ENCODE results near the gene PEMT. TPM values are rescaled to one million over a fixed set of nuclear protein-coding genes. Genes with fewer than 3 reads are reported as not detected.

Gene PEMT
- total and polyA plus RNA-seq, 2 of the 8 experiments (the other 6 are each of a cell fraction or from before 2014, with no cell fraction given): 42.0 to 118 TPM

DNA sequence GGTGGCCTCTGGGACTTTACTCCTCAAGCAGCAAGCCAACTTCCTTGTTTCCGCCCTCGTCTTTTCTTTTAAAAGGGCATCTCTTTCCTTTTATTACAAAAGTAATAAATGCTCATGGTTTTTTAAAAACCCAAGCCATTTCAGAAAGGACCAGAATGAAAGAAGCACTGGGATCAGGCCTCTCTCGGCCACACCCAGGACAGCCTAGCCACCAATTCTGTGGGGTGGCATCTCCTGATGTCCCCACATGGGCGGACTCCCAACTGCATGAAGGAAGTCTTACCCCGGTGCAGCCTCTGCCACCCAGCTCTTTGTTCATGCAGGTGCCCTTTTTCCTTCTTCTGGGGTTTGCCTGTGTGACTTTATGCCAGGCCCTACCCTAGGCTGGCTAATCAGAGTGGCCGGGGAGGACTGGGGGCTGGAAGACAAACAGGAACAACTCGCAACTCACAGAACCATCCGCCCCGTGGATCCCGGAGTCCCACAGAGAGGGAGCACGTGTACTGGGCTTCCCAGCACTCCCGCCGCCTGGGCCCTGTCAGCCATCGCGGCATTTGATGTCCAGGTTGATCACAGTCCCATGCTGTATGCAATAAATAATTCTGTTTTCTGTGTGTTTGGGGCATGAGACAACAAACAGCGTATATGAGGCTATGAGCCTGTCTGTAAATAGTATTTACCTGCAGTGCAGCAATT is 92.8 kb downstream of the PEMT start:
- Histone ChIP-seq H4K20me1 (replicated peaks in 1 of 2; ENCODE audit: control insufficient read depth in 1 of 2, insufficient read depth in 2 of 2, low read length in 2 of 2) (peaks cover 2 to 4% of the 10 kb centered on the region in 2 experiments), H3K27me3 (replicated peaks in 1 of 4; ENCODE audit: control insufficient read depth in 3 of 4, extremely low read depth in 1 of 4, insufficient read depth in 3 of 4, low read length in 3 of 4) (peaks cover 14 to 24% (median 21%) of the 10 kb centered on the region in 4 experiments; a peak in 6 of 7 replicates), H3K9me3 (ENCODE audit: insufficient read depth in 2 of 2, low read depth in 1 of 2, low read length in 1 of 2) (no peaks in the 10 kb centered on the region), H3K36me3 (ENCODE audit: control insufficient read depth in 2 of 4, insufficient read depth in 4 of 4, low read length in 3 of 4) (no peaks in the 10 kb centered on the region), H3K4ac (replicated peaks; ENCODE audit: insufficient read length, low read depth, low read length) (no peak overlapping the region), H3K56ac (replicated peaks; ENCODE audit: insufficient read length, low read depth, low read length) (no peak overlapping the region), H3K23ac (ENCODE audit: insufficient read length) (no peak overlapping the region), H3K9ac (replicated peaks in 1 of 4; ENCODE audit: extremely low read depth in 1 of 4, low read depth in 3 of 4, low read length in 3 of 4) (no peak overlapping the region), H2BK12ac (ENCODE audit: low read depth, low read length) (no peak overlapping the region), H2BK15ac (ENCODE audit: low read length) (no peak overlapping the region), H2AK5ac (ENCODE audit: low read depth, low read length) (no peak overlapping the region), H2BK5ac (ENCODE audit: low read depth, low read length) (no peak overlapping the region), H3K23me2 (ENCODE audit: low read depth, low read length) (peaks cover 21% of the 10 kb centered on the region; the same call in 1 of the 2 replicates), H4K5ac (ENCODE audit: insufficient read length, low read depth, low read length) (no peak overlapping the region), H3K14ac (ENCODE audit: insufficient read length) (no peak overlapping the region), H3K27ac (ENCODE audit: low read depth, low read length) (no peak overlapping the region), H3K79me2 (ENCODE audit: control insufficient read depth in 1 of 2, insufficient read depth in 2 of 2, low read length in 2 of 2) (no peaks in the 10 kb centered on the region), H3K4me1 (replicated peaks in 1 of 4; ENCODE audit: control insufficient read depth in 3 of 4, insufficient read depth in 4 of 4, low read length in 3 of 4) (peaks cover 4 to 23% (median 17%) of the 10 kb centered on the region in 4 experiments), H2BK20ac (ENCODE audit: low read length) (no peak overlapping the region), H3K4me2 (ENCODE audit: insufficient read depth in 1 of 2, low read depth in 2 of 2, low read length in 2 of 2) (no peak overlapping the region), H3K4me3 (ENCODE audit: extremely low read depth in 1 of 4, insufficient read depth in 2 of 4, low read depth in 3 of 4, low read length in 4 of 4) (no peak overlapping the region), H2BK120ac (replicated peaks; ENCODE audit: low read depth, low read length) (no peak overlapping the region), H4K91ac (replicated peaks; ENCODE audit: insufficient read length, low read length) (no peak overlapping the region), H2AFZ (ENCODE audit: low read length) (no peak overlapping the region), H4K8ac (ENCODE audit: extremely low read depth, insufficient read depth, low read length) (peak overlapping the region; percentile 28), H3K79me1 (ENCODE audit: low read depth, low read length) (no peaks in the 10 kb centered on the region), H3K18ac (ENCODE audit: extremely low read depth, low read length) (no peak overlapping the region)
- POLR2A ChIA-PET (ENCODE audit: partially characterized antibody): interaction anchor here (4.7 kb wide), 1 partner anchor 92 kb away, joined by 20 read pairs; the partner anchor contains the start of gene PEMT
- FAIRE-seq: no peak
- CTCF ChIA-PET (ENCODE audit: partially characterized antibody): interaction anchor here (1.2 to 6.4 kb wide), 10 partner anchors 7 to 181 kb away, joined by 3 to 81 read pairs (median 8); no protein-coding TSS in a partner anchor
- DNase-seq (ENCODE audit: low read depth in 1 of 2, low spot score in 2 of 2): no peak
- TF ChIP-seq, protein P1, sequence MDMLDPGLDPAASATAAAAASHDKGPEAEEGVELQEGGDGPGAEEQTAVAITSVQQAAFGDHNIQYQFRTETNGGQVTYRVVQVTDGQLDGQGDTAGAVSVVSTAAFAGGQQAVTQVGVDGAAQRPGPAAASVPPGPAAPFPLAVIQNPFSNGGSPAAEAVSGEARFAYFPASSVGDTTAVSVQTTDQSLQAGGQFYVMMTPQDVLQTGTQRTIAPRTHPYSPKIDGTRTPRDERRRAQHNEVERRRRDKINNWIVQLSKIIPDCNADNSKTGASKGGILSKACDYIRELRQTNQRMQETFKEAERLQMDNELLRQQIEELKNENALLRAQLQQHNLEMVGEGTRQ (IDR thresholded peaks at IDR 0.05; ENCODE audit: low read length): no peak
- TF ChIP-seq E2F6 (IDR thresholded peaks at IDR 0.05): peak; percentile 82
- WGBS, 2 experiments (ENCODE audit: extremely low coverage in 1 of 2, insufficient coverage in 1 of 2, insufficient read length in 1 of 2, insufficient replicate concordance in 2 of 2, low coverage in 1 of 2, low lambda C conversion rate in 2 of 2, missing lambda C conversion rate in 1 of 2): 86% methylated on average over 16 of the region's 16 CpGs; no CpG with 5 or more reads in 1 of the 2 experiments

Data from H1 (cell line).